ENCODE data around the gene MAGEB4.

- TF ChIP-seq POLR2A (IDR thresholded peaks at IDR 0.05) = no peak
- no peak for TF ChIP-seq CTCF (IDR thresholded peaks at IDR 0.05)
Observed at GRCh38 chrX:30215357-30215843, 26.4 kb upstream of the MAGEB4 start, which contains the start of gene MAGEB2.

Measured in thyroid gland (tissue), 4 donors.